ENCODE data around the gene PIKFYVE.
"Not testable (repeated sequence)": the region's sequence is repeated elsewhere in the genome, so short reads cannot be mapped to it uniquely, and the experiment has no call there.

Gene PIKFYVE

DNA sequence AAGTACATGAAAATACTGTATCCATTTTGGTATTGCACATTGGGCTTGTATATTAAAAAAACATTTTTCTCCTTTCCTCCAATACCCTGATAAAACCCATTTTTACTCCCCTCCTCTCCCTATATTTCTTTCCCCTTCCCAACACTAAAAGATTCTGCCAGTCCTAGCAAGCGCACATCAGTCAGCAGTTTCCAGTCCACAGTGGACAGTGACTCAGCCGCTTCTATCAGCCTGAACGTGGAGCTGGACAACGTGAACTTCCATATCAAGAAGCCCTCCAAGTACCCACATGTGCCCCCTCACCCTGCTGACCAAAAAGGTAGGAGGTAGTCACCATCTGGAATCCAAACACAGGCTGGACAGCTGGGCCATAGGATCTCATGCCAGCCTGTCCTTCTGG lies 38.6 kb downstream of the PIKFYVE start:
- DNase-seq: no peak

- no peak for DNase-seq
Observed at GRCh38 chr2:208306291-208306690, 40.2 kb downstream of the PIKFYVE start.

GRCh38 chr2:208311321-208311720 lies 45.3 kb downstream of the PIKFYVE start:
- no peak for DNase-seq

- DNase-seq: no peak
Observed at GRCh38 chr2:208311954-208312353, 45.9 kb downstream of the PIKFYVE start.

- no peak for DNase-seq
Observed at GRCh38 chr2:208315081-208315788, 49.2 kb downstream of the PIKFYVE start.

- DNase-seq: no peak
Observed at GRCh38 chr2:208318127-208318526, 52.1 kb downstream of the PIKFYVE start.

- no peak for DNase-seq
Observed at GRCh38 chr2:208319391-208319790, 53.3 kb downstream of the PIKFYVE start.

DNA sequence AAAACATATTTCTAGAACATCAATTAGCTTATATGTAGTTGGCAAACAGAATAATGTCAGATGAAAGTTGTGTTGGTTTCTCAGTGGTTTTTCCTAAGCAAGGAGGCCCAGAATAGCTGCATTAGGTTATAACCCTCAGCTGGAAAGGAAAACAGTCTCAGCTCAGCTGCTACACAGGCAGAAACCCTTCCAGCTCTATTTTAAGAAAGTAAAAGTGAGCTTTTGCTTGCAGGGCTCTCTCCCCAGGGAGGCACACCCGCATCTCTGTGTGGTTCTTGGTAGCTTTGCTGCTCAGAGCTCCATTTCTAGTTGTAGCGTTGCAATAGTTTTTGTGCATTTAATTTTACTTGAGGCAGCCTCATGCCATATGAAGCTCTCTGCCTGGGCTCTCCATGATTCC lies 54.6 kb downstream of the PIKFYVE start:
- no peak for DNase-seq

DNA sequence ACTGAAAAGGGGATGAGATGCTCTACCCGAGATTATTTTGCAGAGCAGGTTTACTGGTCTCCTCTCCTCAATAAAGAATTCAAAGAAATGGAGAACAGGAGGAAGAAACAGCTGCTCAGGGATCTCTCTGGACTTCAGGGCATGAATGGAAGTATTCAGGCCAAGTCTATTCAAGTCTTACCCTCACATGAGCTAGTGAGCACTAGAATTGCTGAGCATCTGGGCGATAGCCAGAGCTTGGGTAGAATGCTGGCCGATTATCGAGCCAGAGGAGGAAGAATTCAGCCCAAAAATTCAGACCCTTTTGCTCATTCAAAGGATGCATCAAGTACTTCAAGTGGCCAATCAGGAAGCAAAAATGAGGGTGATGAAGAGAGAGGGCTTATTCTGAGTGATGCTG lies 60.0 kb downstream of the PIKFYVE start:
- DNase-seq: no peak

- no peak for DNase-seq
Observed at GRCh38 chr2:208329485-208329884, 63.4 kb downstream of the PIKFYVE start.

DNA sequence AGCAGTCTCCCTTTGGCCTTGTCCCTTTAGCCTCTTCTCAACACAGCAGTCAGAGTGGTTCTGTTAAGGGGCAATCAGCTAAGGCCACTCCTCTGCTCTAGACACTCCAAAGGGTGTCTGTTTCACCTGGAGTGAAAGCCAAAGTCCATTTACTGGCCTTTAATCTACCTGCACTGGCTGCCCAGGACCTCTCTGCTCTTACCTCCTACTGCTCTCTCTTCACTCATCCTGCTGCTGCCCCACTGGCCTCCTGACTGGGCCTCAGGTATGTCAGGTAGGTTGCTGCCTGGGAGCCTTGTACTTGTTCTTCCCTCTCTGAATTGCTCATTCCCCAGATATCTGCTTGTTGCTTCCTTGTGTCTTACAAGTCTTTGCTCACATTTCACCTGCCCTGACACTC lies 68.2 kb downstream of the PIKFYVE start:
- no peak for DNase-seq

GRCh38 chr2:208346756-208347155 lies 80.7 kb downstream of the PIKFYVE start:
- no peak for DNase-seq

DNA sequence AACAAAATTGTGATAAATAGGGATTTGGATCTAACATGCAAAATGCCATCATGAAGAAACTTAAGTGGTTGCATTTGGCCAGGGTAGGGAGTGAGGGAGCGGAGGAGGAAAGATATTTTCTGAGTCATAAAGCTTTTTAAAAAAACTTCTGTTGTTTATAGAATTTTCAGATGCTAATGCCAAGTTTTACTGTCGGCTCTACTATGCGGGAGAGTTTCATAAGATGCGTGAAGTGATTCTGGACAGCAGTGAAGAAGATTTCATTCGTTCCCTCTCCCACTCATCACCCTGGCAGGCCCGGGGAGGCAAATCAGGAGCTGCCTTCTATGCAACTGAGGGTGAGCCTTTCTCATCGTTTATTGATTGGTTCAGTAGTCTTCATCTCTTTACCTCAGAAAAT lies 84.6 kb downstream of the PIKFYVE start:
- DNase-seq: no peak

DNA sequence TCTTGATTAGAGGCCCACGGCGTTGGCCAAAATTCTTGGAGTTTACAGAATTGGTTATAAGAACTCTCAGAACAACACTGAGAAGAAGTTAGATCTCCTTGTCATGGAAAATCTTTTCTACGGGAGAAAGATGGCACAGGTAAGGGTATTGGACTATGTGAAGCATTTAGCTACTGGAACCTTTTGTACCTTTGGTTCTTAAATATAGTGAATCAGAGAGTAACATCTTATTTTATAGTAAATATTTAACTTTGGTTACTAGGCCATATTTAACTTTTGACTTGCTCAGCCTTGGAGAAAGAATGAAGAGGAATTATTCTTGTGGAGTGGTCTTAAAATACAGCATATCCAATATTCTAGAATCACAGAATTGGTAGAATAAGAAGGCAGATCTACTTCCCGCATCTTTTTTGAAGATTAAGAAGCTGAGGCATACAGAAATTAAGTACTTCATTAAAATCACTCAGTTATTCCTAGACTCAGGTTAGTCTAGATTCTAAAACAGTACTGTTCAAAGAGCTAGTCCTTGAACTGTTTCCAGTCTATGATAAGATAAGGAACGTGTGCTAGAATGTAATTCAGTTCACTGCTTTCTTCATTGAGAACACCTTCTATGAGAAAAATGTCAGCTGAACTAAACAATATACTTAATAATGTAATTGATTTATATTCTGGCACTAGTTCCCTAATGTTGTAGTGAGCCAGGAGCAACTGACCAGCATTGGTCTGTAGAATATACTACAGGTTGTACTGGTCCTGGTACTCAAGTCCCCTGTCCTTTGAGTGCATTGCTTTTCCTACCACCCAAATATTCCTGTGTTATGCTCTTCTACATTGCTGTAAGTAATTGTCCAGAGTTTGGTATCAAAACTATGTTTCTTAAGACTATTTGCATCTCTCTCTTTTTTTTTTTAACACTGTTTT lies 86.9 kb downstream of the PIKFYVE start:
- no peak for DNase-seq

DNA sequence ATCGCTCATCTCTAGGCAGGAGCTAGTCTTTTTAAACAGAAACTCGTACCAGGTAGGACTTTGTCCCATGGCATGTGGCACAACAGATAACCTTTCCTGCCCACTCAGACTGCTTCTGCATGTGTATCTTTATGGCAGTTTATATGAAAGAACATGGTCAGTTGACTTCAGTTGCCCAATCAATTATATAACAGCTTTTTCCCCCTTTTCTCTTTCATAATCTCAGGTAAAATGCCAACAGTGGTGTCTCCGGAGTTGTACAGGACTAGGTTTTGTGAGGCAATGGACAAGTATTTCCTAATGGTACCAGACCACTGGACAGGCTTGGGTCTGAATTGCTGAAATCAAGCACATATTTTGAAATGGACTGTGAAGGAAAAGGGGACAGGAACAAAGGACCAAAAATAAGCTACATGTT lies 88.9 kb downstream of the PIKFYVE start:
- no peak for DNase-seq

DNA sequence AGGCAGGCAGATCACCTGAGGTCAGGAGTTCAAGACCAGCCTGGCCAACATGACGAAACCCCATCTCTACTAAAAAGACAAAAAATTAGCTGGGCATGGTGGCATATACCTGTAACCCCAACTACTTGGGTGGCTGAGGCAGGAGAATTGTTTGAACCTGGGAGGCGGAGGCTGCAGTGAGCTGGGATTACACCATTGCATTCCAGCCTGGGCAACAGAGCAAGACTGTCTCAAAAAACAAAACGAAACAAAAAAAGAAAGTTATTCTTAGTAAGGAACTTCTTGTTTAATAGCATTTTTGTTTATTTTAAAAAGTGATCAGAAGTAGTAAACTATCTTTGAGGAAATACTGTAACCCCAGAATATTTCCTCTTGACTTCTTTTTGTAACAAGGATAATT lies 90.4 kb downstream of the PIKFYVE start:
- not testable (repeated sequence) for DNase-seq

DNA sequence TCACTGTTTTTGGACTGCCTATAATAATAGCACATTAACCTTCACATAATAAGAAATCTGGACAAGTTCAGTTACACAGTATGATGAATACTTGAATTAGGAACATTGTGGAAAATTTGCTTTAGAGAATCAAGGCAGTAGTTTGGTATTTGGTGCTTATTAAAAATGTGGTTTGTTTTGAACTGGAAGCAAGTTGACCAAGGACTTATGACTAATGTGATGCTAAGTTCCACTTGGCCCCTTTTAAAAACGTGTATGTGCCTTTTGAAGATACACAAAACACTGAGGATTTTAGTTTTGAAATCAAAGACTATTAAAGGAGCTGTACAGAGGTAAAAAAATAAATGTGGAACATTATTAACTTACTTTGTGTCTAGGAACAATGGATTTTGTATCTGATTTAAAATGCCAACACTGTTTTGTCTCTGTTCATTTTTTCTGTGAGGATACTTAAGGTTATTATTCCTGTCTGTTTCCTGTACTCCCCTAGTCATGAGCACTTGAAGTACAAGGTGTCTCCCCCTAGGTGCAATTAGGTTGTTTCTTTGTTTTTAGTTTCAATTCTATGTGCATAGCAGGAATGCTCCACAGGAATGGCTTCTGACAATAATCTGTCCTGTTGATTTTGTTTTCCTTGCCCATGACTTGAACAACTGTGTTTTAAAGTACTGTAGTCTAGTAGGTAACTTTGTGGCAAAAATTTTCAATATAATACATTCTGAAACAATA lies 91.0 kb downstream of the PIKFYVE start:
- DNase-seq: no peak

- DNase-seq: no peak
Observed at GRCh38 chr2:208358758-208359631, 92.9 kb downstream of the PIKFYVE start.

GRCh38 chr2:208359632-208359986 lies 93.6 kb downstream of the PIKFYVE start:
- peak; percentile 5 for DNase-seq

DNA sequence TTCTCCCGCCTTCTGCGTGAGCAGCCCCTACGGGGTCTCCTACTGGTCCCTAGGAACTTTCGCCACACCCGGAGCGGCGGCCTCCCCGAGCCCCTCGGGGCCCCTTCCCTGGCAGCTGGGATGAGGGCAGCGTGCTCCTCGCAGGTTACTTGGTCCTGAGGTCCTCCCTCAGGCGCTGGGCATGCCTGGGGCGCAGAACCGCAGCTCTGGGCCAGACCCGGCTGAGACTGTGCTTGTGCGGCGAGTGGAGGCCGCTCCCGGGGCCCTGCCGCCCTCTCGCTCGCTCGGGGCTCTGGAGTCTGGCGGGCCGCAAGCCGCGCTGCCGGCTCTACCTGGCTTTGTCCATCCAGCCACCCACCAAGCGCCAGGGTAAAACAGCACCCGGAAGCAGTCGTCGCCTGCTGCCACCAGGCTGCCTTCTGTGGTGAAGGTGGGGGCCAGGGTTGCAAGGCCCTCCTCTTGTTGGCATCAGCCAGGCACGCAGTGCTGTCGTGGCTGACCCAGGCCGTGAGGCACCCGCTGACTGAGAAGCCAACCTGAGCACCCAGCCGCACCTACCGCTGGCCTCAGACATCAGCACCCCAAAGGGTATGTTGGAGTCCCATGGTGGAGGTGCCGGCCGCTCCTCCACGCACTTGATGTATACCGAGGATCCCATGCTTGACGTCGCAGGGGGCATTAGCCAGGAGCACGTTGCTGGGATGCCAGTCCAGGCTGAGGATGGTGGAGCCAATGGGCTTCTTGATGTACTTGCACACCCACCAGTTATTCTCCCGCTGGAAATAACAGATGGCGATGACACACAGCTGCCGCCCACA lies 94.4 kb downstream of the PIKFYVE start:
- DNase-seq: no peak

DNA sequence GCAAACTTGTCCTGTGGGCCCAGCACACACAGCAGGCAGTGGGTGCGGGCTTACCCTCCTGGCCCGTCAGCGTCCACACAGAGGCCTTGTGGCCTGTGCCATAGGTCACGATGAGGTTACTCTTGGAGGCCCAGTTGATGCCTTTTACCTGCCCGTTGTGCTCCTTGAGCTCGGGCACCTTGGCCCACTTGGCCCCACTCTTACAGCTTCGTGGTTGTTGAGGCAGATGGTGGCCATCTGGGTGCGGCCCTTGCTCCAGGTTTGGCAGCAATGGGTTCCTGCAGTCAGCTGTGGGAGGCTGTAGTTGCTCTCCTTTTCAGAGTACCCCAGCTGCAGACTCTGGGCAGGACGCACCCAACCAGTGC lies 95.0 kb downstream of the PIKFYVE start:
- DNase-seq: no peak

GRCh38 chr2:208363485-208363884 lies 97.4 kb downstream of the PIKFYVE start:
- DNase-seq: no peak

Measured in CD4-positive, alpha-beta T cell treated with Interleukin-6 for 4 hours (primary cell).